ENCODE data around the gene CEACAM20.
"Not testable (repeated sequence)": the region's sequence is repeated elsewhere in the genome, so short reads cannot be mapped to it uniquely, and the experiment has no call there.

The CEACAM20 gene

DNA sequence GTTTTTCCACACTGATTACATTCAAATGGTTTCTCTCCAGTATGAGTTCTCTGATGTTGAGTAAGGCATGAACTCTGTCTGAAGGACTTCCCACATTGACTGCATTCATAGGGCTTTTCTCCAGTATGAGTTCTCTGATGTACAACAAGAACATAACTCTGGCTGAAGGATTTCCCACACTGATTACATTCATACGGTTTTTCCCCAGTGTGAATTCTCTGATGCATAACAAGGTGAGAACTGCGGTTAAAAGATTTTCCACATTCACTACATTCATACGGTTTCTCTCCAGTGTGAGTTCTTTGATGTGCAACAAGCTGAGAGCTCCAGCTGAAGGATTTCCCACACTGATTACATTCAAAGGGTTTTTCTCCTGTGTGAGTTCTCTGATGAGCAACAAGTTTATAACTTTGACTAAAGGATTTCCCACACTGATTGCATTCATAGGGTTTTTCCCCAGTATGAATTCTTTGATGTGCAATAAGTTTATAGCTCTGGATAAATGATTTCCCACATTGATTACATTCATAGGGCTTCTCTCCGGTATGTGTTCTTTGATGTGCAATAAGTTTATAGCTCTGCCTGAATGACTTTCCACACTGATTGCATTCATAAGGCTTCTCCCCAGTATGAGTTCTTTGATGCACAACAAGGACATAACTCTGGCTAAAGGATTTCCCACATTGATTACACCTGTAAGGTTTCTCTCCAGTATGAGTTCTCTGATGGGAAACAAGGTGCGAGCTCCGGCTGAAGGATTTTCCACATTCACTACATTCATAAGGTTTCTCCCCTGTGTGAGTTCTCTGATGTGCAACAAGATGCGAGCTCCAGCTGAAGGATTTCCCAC lies 52.7 kb downstream of the CEACAM20 start:
- no peak overlapping the region for H3K4me3 ChIP-seq (ENCODE audit: low read depth, low read length)
- TF ChIP-seq, protein P1, sequence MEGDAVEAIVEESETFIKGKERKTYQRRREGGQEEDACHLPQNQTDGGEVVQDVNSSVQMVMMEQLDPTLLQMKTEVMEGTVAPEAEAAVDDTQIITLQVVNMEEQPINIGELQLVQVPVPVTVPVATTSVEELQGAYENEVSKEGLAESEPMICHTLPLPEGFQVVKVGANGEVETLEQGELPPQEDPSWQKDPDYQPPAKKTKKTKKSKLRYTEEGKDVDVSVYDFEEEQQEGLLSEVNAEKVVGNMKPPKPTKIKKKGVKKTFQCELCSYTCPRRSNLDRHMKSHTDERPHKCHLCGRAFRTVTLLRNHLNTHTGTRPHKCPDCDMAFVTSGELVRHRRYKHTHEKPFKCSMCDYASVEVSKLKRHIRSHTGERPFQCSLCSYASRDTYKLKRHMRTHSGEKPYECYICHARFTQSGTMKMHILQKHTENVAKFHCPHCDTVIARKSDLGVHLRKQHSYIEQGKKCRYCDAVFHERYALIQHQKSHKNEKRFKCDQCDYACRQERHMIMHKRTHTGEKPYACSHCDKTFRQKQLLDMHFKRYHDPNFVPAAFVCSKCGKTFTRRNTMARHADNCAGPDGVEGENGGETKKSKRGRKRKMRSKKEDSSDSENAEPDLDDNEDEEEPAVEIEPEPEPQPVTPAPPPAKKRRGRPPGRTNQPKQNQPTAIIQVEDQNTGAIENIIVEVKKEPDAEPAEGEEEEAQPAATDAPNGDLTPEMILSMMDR (IDR thresholded peaks at IDR 0.05; ENCODE audit: low read depth, low read length), result no peak

DNA sequence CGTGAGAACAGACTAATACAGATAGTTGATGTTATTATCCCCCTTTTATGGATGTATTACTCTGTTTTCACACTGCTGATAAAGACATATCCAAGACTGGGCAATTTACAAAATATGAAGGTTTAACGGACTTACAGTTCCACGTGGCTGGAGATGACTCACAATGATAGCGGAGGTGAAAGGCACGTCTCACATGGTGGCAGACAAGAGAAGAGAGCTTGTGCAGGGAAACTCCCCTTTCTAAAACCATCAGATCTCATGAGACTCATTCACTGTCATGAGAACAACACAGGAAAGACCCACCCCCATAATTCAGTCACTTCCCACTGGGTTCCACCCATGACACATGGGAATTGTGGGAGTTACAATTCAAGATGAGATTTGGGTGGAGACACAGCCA lies 60.7 kb downstream of the CEACAM20 start:
- not testable (repeated sequence) for H3K4me3 ChIP-seq (ENCODE audit: low read depth, low read length)

DNA sequence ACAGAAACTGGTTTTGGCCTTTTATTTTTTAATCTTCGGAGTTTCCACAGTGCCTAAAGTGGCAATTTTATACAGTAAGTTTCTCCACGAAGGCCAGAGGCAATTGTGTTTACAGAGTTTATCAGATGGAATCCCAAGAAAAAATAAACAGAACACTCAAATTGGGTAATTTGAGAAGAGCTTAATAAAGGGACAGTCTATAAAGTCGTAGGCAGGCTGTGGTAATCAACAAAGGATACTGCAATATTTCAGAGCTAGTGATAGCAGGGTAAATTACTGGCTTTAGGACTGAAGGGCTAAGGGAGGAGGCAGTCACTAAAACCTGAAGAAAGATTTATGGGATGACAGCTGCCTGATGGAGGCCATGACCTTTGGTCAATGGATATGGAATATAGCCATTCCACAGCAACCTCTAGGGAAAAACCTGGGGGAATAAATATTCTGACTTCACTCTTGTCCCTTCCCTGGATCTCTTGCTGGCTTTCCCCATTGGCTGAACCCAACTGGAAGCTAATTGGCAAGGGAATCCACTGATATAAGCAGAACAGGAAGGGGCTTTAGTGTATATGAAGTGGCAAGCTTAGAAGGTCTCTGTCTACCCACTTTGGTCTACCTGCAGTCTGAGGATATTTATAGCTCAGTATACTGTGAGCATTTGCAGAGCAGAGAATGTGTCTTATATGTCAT lies 66.7 kb downstream of the CEACAM20 start:
- H3K4me3 ChIP-seq (ENCODE audit: low read depth, low read length), result not testable (repeated sequence)

Data from WI38 (cell line).